Measurements from ENCODE around the gene LEP. TPM values are rescaled to one million over a fixed set of nuclear protein-coding genes. Genes with fewer than 3 reads are reported as not detected.

LEP gene
- total RNA-seq, 1 experiment from 2014 or later = not detected

GRCh38 chr7:128251337-128251736 lies 10.3 kb downstream of the LEP start:
- no peak for TF ChIP-seq EGR1 (IDR thresholded peaks at IDR 0.05; ENCODE audit: low read depth)
- CTCF ChIA-PET = no interaction called here
- Histone ChIP-seq H3K4me1 (ENCODE audit: control insufficient read depth in 1 of 2, insufficient read depth in 2 of 2, low read length in 2 of 2) (peaks cover 0 to 11% of the 10 kb centered on the region in 2 experiments; a peak in 3 of 4 replicates), H3K9ac (ENCODE audit: low read length) (no peak overlapping the region), H3K9me2 (ENCODE audit: insufficient read depth) (no peaks in the 10 kb centered on the region), H2AFZ (ENCODE audit: low read depth, low read length, poor library complexity, severe bottlenecking) (no peak overlapping the region), H4K20me1 (ENCODE audit: insufficient read depth) (no peaks in the 10 kb centered on the region), H3K27ac (ENCODE audit: low read depth, low read length) (no peak overlapping the region), H3K9me3 (ENCODE audit: control insufficient read depth in 1 of 2, insufficient read depth in 1 of 2, low read depth in 1 of 2, low read length in 2 of 2) (no peaks in the 10 kb centered on the region), H3K27me3 (ENCODE audit: insufficient read depth, low read length) (no peaks in the 10 kb centered on the region), H3K36me3 (ENCODE audit: control insufficient read depth in 1 of 2, insufficient read depth in 2 of 2, low read length in 2 of 2) (no peaks in the 10 kb centered on the region), H3K4me2 (ENCODE audit: low read length) (no peak overlapping the region), H3K4me3 (replicated peaks in 1 of 2; ENCODE audit: low read depth in 1 of 2, low read length in 2 of 2) (no peak overlapping the region), H3K79me2 (ENCODE audit: insufficient read depth, low read length) (no peaks in the 10 kb centered on the region)
- intact Hi-C loops (cut with micrococcal nuclease) = no loop called here
- RAD21 ChIA-PET (ENCODE audit: low non-redundant PET in 1 of 2, low total read pairs in 2 of 2, uncharacterized antibody in 2 of 2, unreplicated experiment in 2 of 2) = no interaction called here
- BruUV-seq (replicated peaks) = no TSS peak
- ATAC-seq = no peak
- no peak for DNase-seq (ENCODE audit: low read depth, low spot score)
- POLR2A ChIA-PET = no interaction called here

- Histone ChIP-seq H3K9ac (ENCODE audit: low read length) (no peak overlapping the region), H3K27me3 (ENCODE audit: insufficient read depth, low read length) (no peaks in the 10 kb centered on the region), H3K9me2 (ENCODE audit: insufficient read depth) (no peaks in the 10 kb centered on the region), H3K27ac (ENCODE audit: low read depth, low read length) (no peak overlapping the region), H3K36me3 (ENCODE audit: control insufficient read depth in 1 of 2, insufficient read depth in 2 of 2, low read length in 2 of 2) (no peaks in the 10 kb centered on the region), H3K4me3 (replicated peaks in 1 of 2; ENCODE audit: low read depth in 1 of 2, low read length in 2 of 2) (no peak overlapping the region), H3K79me2 (ENCODE audit: insufficient read depth, low read length) (no peaks in the 10 kb centered on the region), H3K4me2 (ENCODE audit: low read length) (no peak overlapping the region), H2AFZ (ENCODE audit: low read depth, low read length, poor library complexity, severe bottlenecking) (no peak overlapping the region), H3K9me3 (ENCODE audit: control insufficient read depth in 1 of 2, insufficient read depth in 1 of 2, low read depth in 1 of 2, low read length in 2 of 2) (no peaks in the 10 kb centered on the region), H3K4me1 (ENCODE audit: control insufficient read depth in 1 of 2, insufficient read depth in 2 of 2, low read length in 2 of 2) (no peaks in the 10 kb centered on the region), H4K20me1 (ENCODE audit: insufficient read depth) (no peaks in the 10 kb centered on the region)
- no peak for TF ChIP-seq JUND (IDR thresholded peaks at IDR 0.05)
- TF ChIP-seq RAD21 (IDR thresholded peaks at IDR 0.05; ENCODE audit: low read depth) = no peak
- TF ChIP-seq ZFX (IDR thresholded peaks at IDR 0.05) = no peak
- no peak for TF ChIP-seq SIN3A (IDR thresholded peaks at IDR 0.05; ENCODE audit: low read depth)
- TF ChIP-seq SP1 (IDR thresholded peaks at IDR 0.05; ENCODE audit: low read depth) = no peak
- RAD21 ChIA-PET (ENCODE audit: low non-redundant PET in 1 of 2, low total read pairs in 2 of 2, uncharacterized antibody in 2 of 2, unreplicated experiment in 2 of 2) = no interaction called here
- ATAC-seq (no peak), DNase-seq (ENCODE audit: low read depth, low spot score) (no peak)
- intact Hi-C loops (cut with micrococcal nuclease) = no loop called here
- POLR2A ChIA-PET = no interaction called here
- CTCF ChIA-PET = no interaction called here
- no TSS peak for BruUV-seq (replicated peaks)
Observed at GRCh38 chr7:128253701-128254100, 12.6 kb downstream of the LEP start.

GRCh38 chr7:128254470-128254869 lies 13.4 kb downstream of the LEP start:
- CTCF ChIA-PET = no interaction called here
- no peak overlapping the region for H3K4me3 ChIP-seq (replicated peaks in 1 of 2; ENCODE audit: low read depth in 1 of 2, low read length in 2 of 2)
- BruUV-seq (replicated peaks) = no TSS peak
- H3K4me1 ChIP-seq (ENCODE audit: control insufficient read depth in 1 of 2, insufficient read depth in 2 of 2, low read length in 2 of 2) = peaks cover 6% of the 10 kb centered on the region in 2 experiments
- no peaks in the 10 kb centered on the region for H3K79me2 ChIP-seq (ENCODE audit: insufficient read depth, low read length)
- H4K20me1 ChIP-seq (ENCODE audit: insufficient read depth) = no peaks in the 10 kb centered on the region
- H3K27ac ChIP-seq (ENCODE audit: low read depth, low read length) = no peak overlapping the region
- H3K4me2 ChIP-seq (ENCODE audit: low read length) = no peak overlapping the region
- H3K9me2 ChIP-seq (ENCODE audit: insufficient read depth) = no peaks in the 10 kb centered on the region
- H3K9ac ChIP-seq (ENCODE audit: low read length) = no peak overlapping the region
- ATAC-seq (no peak), DNase-seq (ENCODE audit: low read depth, low spot score) (no peak)
- no peaks in the 10 kb centered on the region for H3K36me3 ChIP-seq (ENCODE audit: control insufficient read depth in 1 of 2, insufficient read depth in 2 of 2, low read length in 2 of 2)
- TF ChIP-seq SIN3A (IDR thresholded peaks at IDR 0.05; ENCODE audit: low read depth) = no peak
- no peak for TF ChIP-seq ZFX (IDR thresholded peaks at IDR 0.05)
- RAD21 ChIA-PET (ENCODE audit: low non-redundant PET in 1 of 2, low total read pairs in 2 of 2, uncharacterized antibody in 2 of 2, unreplicated experiment in 2 of 2) = no interaction called here
- no peaks in the 10 kb centered on the region for H3K9me3 ChIP-seq (ENCODE audit: control insufficient read depth in 1 of 2, insufficient read depth in 1 of 2, low read depth in 1 of 2, low read length in 2 of 2)
- H3K27me3 ChIP-seq (ENCODE audit: insufficient read depth, low read length) = no peaks in the 10 kb centered on the region
- H2AFZ ChIP-seq (ENCODE audit: low read depth, low read length, poor library complexity, severe bottlenecking) = no peak overlapping the region
- POLR2A ChIA-PET = no interaction called here
- intact Hi-C loops (cut with micrococcal nuclease) = no loop called here
